Measurements from ENCODE around the gene EPS8.

GRCh38 chr12:15830538-15830937 lies 41.4 kb upstream of the EPS8 start:
- TF ChIP-seq ZNF274 (IDR thresholded peaks at IDR 0.05; ENCODE audit: low read depth, low read length) (no peak), YY1 (IDR thresholded peaks at IDR 0.05; ENCODE audit: insufficient read depth, insufficient read length) (no peak), SUZ12 (IDR thresholded peaks at IDR 0.05; ENCODE audit: extremely low read depth, insufficient read depth, insufficient read length) (no peak)
